H9 (cell line): ENCODE results near the gene CCR3. TPM values are rescaled to one million over a fixed set of nuclear protein-coding genes. Genes with fewer than 3 reads are reported as not detected.

ENCODE experiments used
- DNase-seq: peaks from one replicate; pipeline ENCODE4 v3.0.0-alpha.2; 2017
- H2AFZ ChIP-seq: one replicate; pipeline ENCODE4 v1.6.1; 2013; ENCODE audit warnings: mild to moderate bottlenecking, low read length, control low read depth, moderate library complexity
- H2AK5ac ChIP-seq: 2 replicates; pipeline ENCODE4 v1.6.1; 2013; ENCODE audit warnings: low read length, control low read depth, mixed read lengths; ENCODE audit not compliant: insufficient read length
- H2BK120ac ChIP-seq: one replicate; pipeline ENCODE4 v1.6.1; 2013; ENCODE audit warnings: low read depth, mild to moderate bottlenecking, low read length, control low read depth, inconsistent platforms; ENCODE audit not compliant: poor library complexity, severe bottlenecking
- H2BK12ac ChIP-seq: 2 replicates; pipeline ENCODE4 v1.6.1; 2013; ENCODE audit warnings: low read length, control low read depth, mixed read lengths, low read depth; ENCODE audit not compliant: insufficient read length
- H2BK15ac ChIP-seq: 2 replicates; pipeline ENCODE4 v1.6.1; 2013; ENCODE audit warnings: low read depth, low read length, control low read depth
- H2BK20ac ChIP-seq: one replicate; pipeline ENCODE4 v1.6.1; 2013; ENCODE audit warnings: low read depth, mild to moderate bottlenecking, low read length, control low read depth, inconsistent platforms; ENCODE audit not compliant: poor library complexity, severe bottlenecking
- H2BK5ac ChIP-seq: 2 replicates; pipeline ENCODE4 v1.6.1; 2013; ENCODE audit warnings: low read length, control low read depth, mixed read lengths; ENCODE audit not compliant: insufficient read length
- H3K14ac ChIP-seq: 2 replicates; pipeline ENCODE4 v1.6.1; 2013; ENCODE audit warnings: low read length, control low read depth; ENCODE audit not compliant: insufficient read depth
- H3K18ac ChIP-seq: 2 replicates; pipeline ENCODE4 v1.6.1; 2013; ENCODE audit warnings: low read depth, mild to moderate bottlenecking, mixed read lengths, low read length, control low read depth; ENCODE audit not compliant: insufficient read length
- H3K23ac ChIP-seq: 2 replicates; pipeline ENCODE4 v1.6.1; 2013; ENCODE audit warnings: low read length, control low read depth, mixed read lengths, low read depth; ENCODE audit not compliant: insufficient read length
- H3K23me2 ChIP-seq: 2 replicates; pipeline ENCODE4 v1.6.1; 2013; ENCODE audit warnings: low read depth, mild to moderate bottlenecking, mixed read lengths, low read length, control low read depth; ENCODE audit not compliant: insufficient read length, poor library complexity, severe bottlenecking
- H3K27ac ChIP-seq: 2 replicates; pipeline ENCODE4 v1.5.1; 2013; ENCODE audit warnings: low read length, control low read depth, mixed read lengths, low read depth; ENCODE audit not compliant: insufficient read length
- H3K27me3 ChIP-seq: 2 replicates; pipeline ENCODE4 v1.6.1; 2013; ENCODE audit warnings: low read length, control low read depth, inconsistent platforms; ENCODE audit not compliant: insufficient read depth
- H3K4ac ChIP-seq: 2 replicates; pipeline ENCODE4 v1.6.1; 2013; ENCODE audit warnings: low read depth, mild to moderate bottlenecking, control low read depth, inconsistent platforms, low read length, moderate library complexity
- H3K4me1 ChIP-seq: 2 replicates; pipeline ENCODE4 v1.6.1; 2013; ENCODE audit warnings: low read length, control low read depth, inconsistent platforms; ENCODE audit not compliant: insufficient read depth
- H3K4me2 ChIP-seq: 2 replicates; pipeline ENCODE4 v1.6.1; 2013; ENCODE audit warnings: low read length, control low read depth, mixed read lengths; ENCODE audit not compliant: insufficient read length, insufficient read depth
- H3K56ac ChIP-seq: 2 replicates; pipeline ENCODE4 v1.6.1; 2013; ENCODE audit warnings: low read depth, mild to moderate bottlenecking, mixed read lengths, low read length, control low read depth; ENCODE audit not compliant: insufficient read length
- H3K79me1 ChIP-seq: 2 replicates; pipeline ENCODE4 v1.6.1; 2013; ENCODE audit warnings: low read depth, mild to moderate bottlenecking, moderate library complexity, low read length, control low read depth, inconsistent platforms; ENCODE audit not compliant: insufficient read depth, poor library complexity, severe bottlenecking
- H3K79me2 ChIP-seq: 2 replicates; pipeline ENCODE4 v1.6.1; 2013; ENCODE audit warnings: low read length, control low read depth, inconsistent platforms; ENCODE audit not compliant: insufficient read depth
- H3K9ac ChIP-seq: 2 replicates; pipeline ENCODE4 v1.6.1; 2013; ENCODE audit warnings: low read length, control low read depth, mixed read lengths; ENCODE audit not compliant: insufficient read length; ENCODE audit errors: extremely low read depth
- H3K9me3 ChIP-seq: one replicate; pipeline ENCODE4 v1.6.1; 2013; ENCODE audit warnings: low read depth, low read length, inconsistent platforms; ENCODE audit not compliant: control insufficient read depth
- H3T11ph ChIP-seq: one replicate; pipeline ENCODE4 v1.6.1; 2013; ENCODE audit warnings: mild to moderate bottlenecking, low read length, control low read depth, inconsistent platforms
- H4K20me1 ChIP-seq: one replicate; pipeline ENCODE4 v1.6.1; 2013; ENCODE audit not compliant: control insufficient read depth, insufficient read length, insufficient read depth
- H4K5ac ChIP-seq: 2 replicates; pipeline ENCODE4 v1.6.1; 2013; ENCODE audit warnings: low read depth, mild to moderate bottlenecking, mixed read lengths, low read length, control low read depth; ENCODE audit not compliant: insufficient read length
- H4K8ac ChIP-seq: replicated peaks from 2 replicates; pipeline ENCODE4 v1.6.1; 2013; ENCODE audit warnings: low read length, control low read depth, mixed read lengths, low read depth; ENCODE audit not compliant: insufficient read length
- H4K91ac ChIP-seq: 2 replicates; pipeline ENCODE4 v1.6.1; 2013; ENCODE audit warnings: low read depth, mild to moderate bottlenecking, moderate library complexity, mixed read lengths, low read length, control low read depth; ENCODE audit not compliant: insufficient read length
- H3K27ac Mint-ChIP-seq, 3 experiments: 2 replicates in 2 of 3; 3 replicates in 1 of 3; pipeline ENCODE4 v1.8.0; 2020 to 2021; ENCODE audit warnings: mixed read lengths in 3 of 3, mild to moderate bottlenecking in 1 of 3, moderate library complexity in 1 of 3
- H3K27me3 Mint-ChIP-seq: 2 replicates; pipeline ENCODE4 v1.8.0; 2021; ENCODE audit warnings: low read depth, mild to moderate bottlenecking, moderate library complexity, mixed read lengths
- H3K36me3 Mint-ChIP-seq, 3 experiments: 2 replicates in 2 of 3; 3 replicates in 1 of 3; pipeline ENCODE4 v1.8.0; 2020 to 2021; ENCODE audit warnings: low read depth in 3 of 3, mixed read lengths in 3 of 3; ENCODE audit not compliant: insufficient read depth in 1 of 3
- H3K4me1 Mint-ChIP-seq, 2 experiments: 2 replicates each; pipeline ENCODE4 v1.8.0; 2020; ENCODE audit warnings: mixed read lengths in 2 of 2
- H3K4me3 Mint-ChIP-seq, 2 experiments: 2 replicates in 1 of 2; 3 replicates in 1 of 2; pipeline ENCODE4 v1.8.0; 2020 to 2021; ENCODE audit warnings: mild to moderate bottlenecking in 2 of 2, mixed read lengths in 2 of 2, moderate library complexity in 1 of 2
- H3K9me3 Mint-ChIP-seq, 2 experiments: 2 replicates in 1 of 2; 3 replicates in 1 of 2; pipeline ENCODE4 v1.8.0; 2020; ENCODE audit warnings: mild to moderate bottlenecking in 2 of 2, mixed read lengths in 2 of 2, moderate library complexity in 1 of 2
- CTCF ChIP-seq: fragments of 200-600 bp; sonication (generic); conservative IDR thresholded peaks from 3 replicates; pipeline ENCODE4 v1.8.0; 2021; ENCODE audit warnings: antibody characterized with exemption, mild to moderate bottlenecking
- WGBS: extraction: QIAGEN DNeasy Blood & Tissue Kit; methylation state at CpG from one replicate; pipeline ENCODE4 v1.1.7; 2013; ENCODE audit warnings: missing lambda C conversion rate, low lambda C conversion rate, mixed read lengths; ENCODE audit not compliant: insufficient read length; ENCODE audit errors: extremely low coverage; 5-methylcytosine and 5-hydroxymethylcytosine counted together
- total RNA-seq: library from RNA; stranded (reverse); gene quantifications from 2 replicates; pipeline ENCODE4 v1.2.1, GENCODE V29; 2021

CCR3 gene
- total RNA-seq, 1 experiment from 2014 or later: not detected

DNA sequence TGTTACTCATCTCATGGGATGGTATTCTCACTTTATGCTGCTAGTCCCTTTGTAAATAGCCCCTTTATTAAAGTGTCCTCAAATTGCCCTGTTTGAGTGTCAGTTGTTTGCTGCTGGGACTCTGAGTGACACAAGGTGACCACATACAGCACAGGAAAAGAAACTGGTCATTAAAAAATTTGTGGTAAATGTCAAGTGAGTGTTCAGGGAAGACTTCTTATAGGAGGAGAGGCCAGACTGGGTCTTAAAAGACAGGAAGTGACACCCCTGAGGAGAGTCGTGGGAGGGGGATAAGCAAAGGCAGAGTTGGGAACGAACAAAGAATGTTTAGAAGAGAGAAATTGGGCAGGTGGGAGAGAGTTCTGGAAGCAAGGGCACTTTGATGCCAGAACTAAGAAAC lies 35.2 kb downstream of the CCR3 start:
- no peaks in the 10 kb centered on the region for H3K4me1 Mint-ChIP-seq
- H4K20me1 ChIP-seq: no peaks in the 10 kb centered on the region
- peaks cover 6 to 16% (median 11%) of the 10 kb centered on the region in 3 experiments; a peak in 5 of 7 replicates for H3K36me3 Mint-ChIP-seq
- H3K27ac Mint-ChIP-seq: no peak overlapping the region
- H3K9me3 Mint-ChIP-seq: peaks cover 19 to 33% of the 10 kb centered on the region in 2 experiments
- peaks cover 13% of the 10 kb centered on the region for H3K9me3 ChIP-seq
- no CpG with 5 or more reads among the region's 2 CpGs for WGBS
- no peak overlapping the region for H3K14ac ChIP-seq
- no peak overlapping the region for H4K91ac ChIP-seq
- no peak overlapping the region for H2BK20ac ChIP-seq
- H3K4ac ChIP-seq: no peak overlapping the region
- no peak overlapping the region for H2AK5ac ChIP-seq
- no peaks in the 10 kb centered on the region for H3K27me3 ChIP-seq
- no peak overlapping the region for H2BK15ac ChIP-seq
- H2BK5ac ChIP-seq: no peak overlapping the region
- no peak overlapping the region for H2BK12ac ChIP-seq
- no peak overlapping the region for H2BK120ac ChIP-seq
- H3K9ac ChIP-seq: no peak overlapping the region
- no peak overlapping the region for H3K18ac ChIP-seq
- no peaks in the 10 kb centered on the region for H3K23me2 ChIP-seq
- H3T11ph ChIP-seq: no peak overlapping the region
- H2AFZ ChIP-seq: no peak overlapping the region
- H3K27me3 Mint-ChIP-seq: peaks cover 8% of the 10 kb centered on the region
- H3K79me1 ChIP-seq: no peaks in the 10 kb centered on the region
- H3K4me2 ChIP-seq: no peak overlapping the region
- no peak overlapping the region for H4K5ac ChIP-seq
- no peaks in the 10 kb centered on the region for H3K4me1 ChIP-seq
- DNase-seq: no peak
- no peak overlapping the region for H3K23ac ChIP-seq
- no peak for TF ChIP-seq CTCF
- no peak overlapping the region for H3K27ac ChIP-seq
- H3K56ac ChIP-seq: no peak overlapping the region
- H3K79me2 ChIP-seq: no peaks in the 10 kb centered on the region
- no peak overlapping the region for H3K4me3 Mint-ChIP-seq
- no peak overlapping the region for H4K8ac ChIP-seq
